ENCODE data around the gene DIO3.

DIO3 gene

GRCh38 chr14:101590062-101590461 is 28.8 kb downstream of the DIO3 start:
- TF ChIP-seq ZNF274 (IDR thresholded peaks at IDR 0.05; ENCODE audit: low read depth, low read length), result no peak
- no peak overlapping the region for H3K4me3 ChIP-seq (ENCODE audit: low read length)

- TF ChIP-seq ZNF274 (IDR thresholded peaks at IDR 0.05; ENCODE audit: low read depth, low read length), result no peak
- H3K4me3 ChIP-seq (ENCODE audit: low read length), result no peak overlapping the region
Measured at GRCh38 chr14:101590616-101591015, 29.3 kb downstream of the DIO3 start.

GRCh38 chr14:101591121-101591520 is 29.8 kb downstream of the DIO3 start:
- TF ChIP-seq ZNF274 (IDR thresholded peaks at IDR 0.05; ENCODE audit: low read depth, low read length), result no peak
- no peak overlapping the region for H3K4me3 ChIP-seq (ENCODE audit: low read length)

DNA sequence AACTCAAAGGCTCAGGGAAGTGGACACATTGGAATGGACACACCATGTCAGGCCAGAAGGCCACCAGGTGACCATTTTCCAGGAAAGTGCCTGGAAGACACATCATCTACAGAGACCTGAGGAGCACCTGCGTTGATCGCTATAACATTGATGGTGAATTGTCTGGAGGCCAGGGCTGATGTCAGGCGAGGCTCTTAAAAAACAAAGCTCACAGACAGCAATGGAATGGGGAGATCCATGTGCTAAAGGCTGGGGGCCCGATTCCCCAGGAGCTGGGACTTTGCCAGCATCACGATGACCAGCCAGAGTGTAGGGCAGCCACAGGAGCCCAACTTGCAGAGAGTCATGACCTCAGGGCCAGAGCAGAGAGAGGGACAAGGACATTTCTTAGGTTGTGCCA is 30.3 kb downstream of the DIO3 start:
- TF ChIP-seq ZNF274 (IDR thresholded peaks at IDR 0.05; ENCODE audit: low read depth, low read length), result no peak

DNA sequence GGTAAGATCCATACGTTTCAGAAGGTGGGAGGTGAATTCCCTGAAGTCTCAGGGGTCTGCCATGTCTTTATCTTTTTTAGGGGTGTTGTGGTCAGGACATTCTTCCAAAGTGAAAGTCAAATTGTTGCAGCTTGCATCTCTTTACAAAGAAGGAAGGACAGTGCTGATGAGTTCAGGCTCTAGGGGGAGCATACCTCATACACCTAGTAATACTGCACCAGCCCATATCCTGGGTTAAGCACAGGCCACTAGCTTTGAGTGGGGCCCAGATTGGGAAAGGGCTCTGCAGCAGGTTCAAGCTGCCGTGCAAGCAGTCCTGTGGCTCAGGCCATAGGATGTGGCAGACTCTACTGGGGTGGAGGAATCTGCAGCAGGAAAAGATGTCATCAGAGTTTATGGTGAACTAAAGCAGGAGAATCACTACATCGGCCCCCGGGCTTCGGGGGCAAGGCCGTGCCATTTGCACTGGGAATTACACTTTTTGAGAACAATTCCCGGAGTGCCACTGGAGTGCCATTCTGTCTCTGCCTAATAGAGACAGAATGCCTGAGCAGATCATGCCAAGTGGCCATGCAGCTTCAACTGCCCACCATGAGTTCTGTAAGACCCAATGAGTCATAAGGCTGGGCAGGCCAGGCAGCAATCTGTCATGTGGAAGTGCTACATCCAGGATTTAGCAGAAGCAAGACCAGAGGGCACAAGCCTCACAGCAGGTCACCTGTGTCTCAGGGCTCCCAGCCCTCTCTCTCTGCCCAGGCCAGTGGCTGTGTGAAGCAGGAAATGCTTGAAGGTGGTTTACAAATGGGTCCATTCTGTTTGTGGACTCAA is 32.3 kb downstream of the DIO3 start:
- no peak overlapping the region for H3K4me3 ChIP-seq (ENCODE audit: low read length)
- no peak for TF ChIP-seq ZNF274 (IDR thresholded peaks at IDR 0.05; ENCODE audit: low read depth, low read length)

More for the DNA sequence above, 30.3 kb downstream of the DIO3 start:
- no peak overlapping the region for H3K4me3 ChIP-seq (ENCODE audit: low read length)

DNA sequence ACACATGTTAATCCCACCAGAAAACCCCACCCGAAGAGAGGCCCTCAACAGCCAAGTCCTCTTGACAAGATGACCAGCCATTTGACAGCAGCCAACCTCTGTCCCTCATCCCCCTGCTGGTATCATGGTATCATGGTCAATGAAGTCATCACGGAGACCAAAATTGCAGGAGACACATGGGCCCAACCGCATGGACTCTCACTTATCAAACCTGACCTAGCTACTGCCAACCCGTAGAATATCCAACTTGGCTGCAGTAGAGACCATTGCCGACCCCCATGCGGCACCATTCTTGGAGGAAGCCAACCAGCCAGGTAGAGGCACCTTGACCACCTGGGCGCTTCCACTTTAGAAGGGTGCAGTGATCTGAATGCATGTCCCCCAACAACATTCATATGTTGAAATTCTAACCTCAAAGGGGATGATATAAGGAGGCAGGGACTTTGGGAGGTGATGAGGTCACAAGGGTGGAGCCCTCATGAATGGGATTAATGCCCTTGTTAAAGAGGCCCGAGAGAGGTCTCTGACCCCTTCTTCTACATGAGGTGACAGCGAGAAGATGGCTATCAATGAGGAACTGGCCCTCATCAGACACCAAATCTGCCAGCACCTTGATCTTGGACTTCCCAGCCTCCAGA is 33.3 kb downstream of the DIO3 start:
- TF ChIP-seq ZNF274 (IDR thresholded peaks at IDR 0.05; ENCODE audit: low read depth, low read length), result no peak
- H3K4me3 ChIP-seq (ENCODE audit: low read length), result no peak overlapping the region

DNA sequence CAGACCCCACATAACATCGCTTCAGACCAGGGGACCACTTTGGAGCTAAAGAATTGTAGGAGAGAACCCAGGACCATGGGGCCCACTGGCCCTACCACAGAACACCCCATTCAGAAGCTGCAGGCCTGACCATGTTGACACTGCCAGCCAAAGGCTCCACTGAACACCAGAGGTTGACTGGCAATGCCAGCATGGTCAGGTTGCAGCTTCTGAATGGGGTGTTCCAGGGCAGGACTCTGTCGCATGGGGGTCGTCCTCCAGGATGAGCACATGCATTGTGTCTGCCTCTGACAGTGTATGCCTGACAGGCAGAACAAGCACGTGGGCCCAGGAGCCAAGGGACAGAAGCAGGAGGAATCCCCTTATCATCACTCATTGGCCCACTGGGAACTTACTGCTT is 34.1 kb downstream of the DIO3 start:
- H3K4me3 ChIP-seq (ENCODE audit: low read length), result no peak overlapping the region
- TF ChIP-seq ZNF274 (IDR thresholded peaks at IDR 0.05; ENCODE audit: low read depth, low read length), result no peak

DNA sequence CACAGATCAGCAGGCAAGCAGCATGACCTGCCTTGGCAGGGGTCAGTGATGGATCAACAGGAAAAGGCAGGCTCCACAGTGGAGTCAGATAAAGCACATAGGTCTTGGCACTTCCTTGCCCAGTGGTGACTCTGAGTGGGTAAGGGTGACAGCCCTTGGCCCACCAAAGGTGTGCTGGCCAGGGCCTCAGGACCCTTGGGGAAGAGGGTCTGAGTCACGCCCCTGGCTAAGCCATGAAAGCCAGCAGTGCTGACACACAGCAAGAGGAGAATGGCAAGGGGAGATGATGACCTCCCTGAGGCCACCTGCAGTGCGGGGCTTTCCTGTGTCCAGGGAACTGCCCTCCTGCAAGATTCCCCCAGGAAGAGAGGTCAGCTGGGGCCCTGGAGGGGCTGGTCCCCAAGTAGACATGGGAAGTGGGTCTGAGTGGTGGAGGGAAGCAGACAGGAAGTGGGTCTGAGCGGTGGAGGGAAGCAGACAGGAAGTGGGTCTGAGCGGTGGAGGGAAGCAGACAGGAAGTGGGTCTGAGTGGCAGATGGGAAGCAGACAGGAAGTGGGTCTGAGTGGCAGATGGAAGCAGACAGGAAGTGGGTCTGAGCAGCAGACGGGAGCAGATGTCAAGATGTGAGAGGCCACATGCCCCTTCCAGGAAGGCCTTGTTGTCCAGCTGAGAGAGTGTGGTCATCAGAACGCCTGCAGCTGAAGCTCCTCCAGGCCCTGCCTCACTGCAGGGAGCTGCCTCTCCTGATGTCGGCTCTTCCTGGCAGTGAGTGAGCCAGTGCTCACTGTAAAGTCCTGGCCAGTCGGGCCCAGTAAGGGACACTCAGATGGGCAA is 34.8 kb downstream of the DIO3 start:
- no peak overlapping the region for H3K4me3 ChIP-seq (ENCODE audit: low read length)
- no peak for TF ChIP-seq ZNF274 (IDR thresholded peaks at IDR 0.05; ENCODE audit: low read depth, low read length)

GRCh38 chr14:101596742-101597141 is 35.4 kb downstream of the DIO3 start:
- no peak overlapping the region for H3K4me3 ChIP-seq (ENCODE audit: low read length)
- TF ChIP-seq ZNF274 (IDR thresholded peaks at IDR 0.05; ENCODE audit: low read depth, low read length), result no peak

DNA sequence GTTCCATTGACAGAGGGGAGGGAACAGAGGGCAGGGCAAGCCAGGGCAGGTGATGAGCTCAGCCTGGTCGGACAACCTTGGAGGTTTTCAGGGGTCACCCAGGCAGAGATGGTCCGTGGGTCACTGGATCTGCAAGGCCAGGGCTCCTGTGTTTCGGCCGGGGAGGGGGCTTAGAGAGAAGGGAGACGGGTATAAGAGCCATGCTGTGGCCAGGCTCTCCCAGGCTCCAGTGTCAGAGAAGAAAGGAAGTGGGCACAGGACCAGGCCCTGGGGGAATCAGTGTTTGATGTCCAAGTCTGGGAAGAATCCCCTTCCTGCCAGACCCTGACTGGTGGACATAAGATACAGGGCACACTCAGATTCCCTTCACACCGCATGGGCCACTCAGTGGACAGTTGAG is 36.9 kb downstream of the DIO3 start:
- no peak overlapping the region for H3K4me3 ChIP-seq (ENCODE audit: low read length)
- TF ChIP-seq ZNF274 (IDR thresholded peaks at IDR 0.05; ENCODE audit: low read depth, low read length), result no peak

GRCh38 chr14:101598571-101599233 is 37.4 kb downstream of the DIO3 start:
- no peak overlapping the region for H3K4me3 ChIP-seq (ENCODE audit: low read length)
- no peak for TF ChIP-seq ZNF274 (IDR thresholded peaks at IDR 0.05; ENCODE audit: low read depth, low read length)

DNA sequence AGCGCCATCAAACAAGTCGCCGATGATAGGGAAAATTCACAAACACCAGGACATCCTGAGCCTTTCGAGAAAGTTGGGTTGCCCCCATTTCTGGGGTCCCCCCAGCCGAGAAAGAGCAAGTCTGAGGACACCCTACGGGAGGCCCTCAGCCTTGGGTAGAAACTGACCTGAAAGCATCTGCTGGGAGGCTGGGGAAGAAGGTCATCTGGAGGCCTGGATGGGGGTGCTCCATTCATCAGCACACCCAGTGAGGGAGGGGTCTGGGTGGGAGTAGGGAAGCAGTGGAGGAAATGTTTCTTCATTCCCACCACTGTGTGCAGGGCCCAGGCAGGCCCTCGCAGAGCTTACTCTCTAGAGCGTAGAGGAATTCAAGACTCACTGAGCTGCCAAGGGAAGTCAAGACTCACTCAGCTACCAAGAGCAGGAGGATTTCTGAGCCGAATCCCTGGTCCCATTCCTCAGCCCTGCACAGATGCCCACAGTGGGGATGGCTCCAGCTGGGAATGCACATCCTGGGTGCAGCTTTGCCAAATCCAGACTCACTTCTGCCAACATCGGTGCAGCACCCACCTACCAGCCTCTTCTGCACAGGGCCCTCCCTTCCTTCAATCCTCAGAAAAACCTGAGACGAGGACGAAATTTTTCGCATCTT is 38.1 kb downstream of the DIO3 start:
- no peak overlapping the region for H3K4me3 ChIP-seq (ENCODE audit: low read length)
- no peak for TF ChIP-seq ZNF274 (IDR thresholded peaks at IDR 0.05; ENCODE audit: low read depth, low read length)

GRCh38 chr14:101600336-101600890 is 39.1 kb downstream of the DIO3 start:
- no peak overlapping the region for H3K4me3 ChIP-seq (ENCODE audit: low read length)
- no peak for TF ChIP-seq ZNF274 (IDR thresholded peaks at IDR 0.05; ENCODE audit: low read depth, low read length)

All from GM08714 (cell line).